ENCODE data around the gene SCAP. TPM values are rescaled to one million over a fixed set of nuclear protein-coding genes. Genes with fewer than 3 reads are reported as not detected.
A peak's percentile ranks its signal among the peaks of the same experiment; 100 is the strongest.

SCAP gene
- total RNA-seq, 1 donor from 2014 or later = 76.4 TPM

- H3K36me3 Mint-ChIP-seq (ENCODE audit: unreplicated experiment) = peaks cover 20% of the 10 kb centered on the region
- no peaks in the 10 kb centered on the region for H3K27me3 Mint-ChIP-seq (ENCODE audit: unreplicated experiment)
- H3K4me1 Mint-ChIP-seq (ENCODE audit: unreplicated experiment) = no peaks in the 10 kb centered on the region
- no peak overlapping the region for H3K4me3 Mint-ChIP-seq (ENCODE audit: unreplicated experiment)
- DNase-seq (ENCODE audit: extremely low spot score, unreplicated experiment) = peak; percentile 49
- H3K9me3 Mint-ChIP-seq (ENCODE audit: unreplicated experiment) = no peaks in the 10 kb centered on the region
- H3K27ac Mint-ChIP-seq (ENCODE audit: unreplicated experiment) = no peak overlapping the region
- no peak for TF ChIP-seq CTCF (IDR thresholded peaks at IDR 0.05)
These were observed 47.9 kb downstream of the SCAP start for GRCh38 chr3:47427866-47428265.

GRCh38 chr3:47425959-47426358, 49.8 kb downstream of the SCAP start:
- no peak for TF ChIP-seq CTCF (IDR thresholded peaks at IDR 0.05)
- no peaks in the 10 kb centered on the region for H3K9me3 Mint-ChIP-seq (ENCODE audit: unreplicated experiment)
- no peak for DNase-seq (ENCODE audit: extremely low spot score, unreplicated experiment)
- H3K4me3 Mint-ChIP-seq (ENCODE audit: unreplicated experiment) = no peak overlapping the region
- H3K27me3 Mint-ChIP-seq (ENCODE audit: unreplicated experiment) = no peaks in the 10 kb centered on the region
- peaks cover 13% of the 10 kb centered on the region for H3K36me3 Mint-ChIP-seq (ENCODE audit: unreplicated experiment)
- peaks cover 8% of the 10 kb centered on the region for H3K4me1 Mint-ChIP-seq (ENCODE audit: unreplicated experiment)
- no peak overlapping the region for H3K27ac Mint-ChIP-seq (ENCODE audit: unreplicated experiment)

DNA sequence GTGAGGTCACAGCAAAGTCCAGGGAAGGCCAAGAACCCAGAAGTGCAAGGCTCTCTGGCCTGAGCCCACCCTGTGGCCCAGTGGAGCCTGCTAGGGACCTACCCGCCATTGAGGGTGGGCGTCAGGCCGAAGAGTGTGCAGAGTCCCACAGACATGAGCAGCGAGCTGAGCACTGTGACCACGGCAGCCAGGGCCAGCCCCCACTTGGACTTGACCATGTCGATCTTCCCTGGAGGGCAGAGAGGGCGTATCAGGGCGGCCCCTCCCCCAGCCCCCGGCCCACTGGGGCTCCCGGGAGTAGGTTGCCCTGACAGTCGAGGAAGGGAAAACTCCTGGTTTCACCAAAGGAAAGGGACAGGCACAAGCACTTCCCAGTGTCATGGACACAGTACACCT, 50.4 kb downstream of the SCAP start:
- no peaks in the 10 kb centered on the region for H3K9me3 Mint-ChIP-seq (ENCODE audit: unreplicated experiment)
- H3K4me1 Mint-ChIP-seq (ENCODE audit: unreplicated experiment) = peaks cover 8% of the 10 kb centered on the region
- no peak for TF ChIP-seq CTCF (IDR thresholded peaks at IDR 0.05)
- no peak for DNase-seq (ENCODE audit: extremely low spot score, unreplicated experiment)
- no peak overlapping the region for H3K4me3 Mint-ChIP-seq (ENCODE audit: unreplicated experiment)
- H3K27me3 Mint-ChIP-seq (ENCODE audit: unreplicated experiment) = no peaks in the 10 kb centered on the region
- H3K36me3 Mint-ChIP-seq (ENCODE audit: unreplicated experiment) = peaks cover 14% of the 10 kb centered on the region
- H3K27ac Mint-ChIP-seq (ENCODE audit: unreplicated experiment) = no peak overlapping the region

DNA sequence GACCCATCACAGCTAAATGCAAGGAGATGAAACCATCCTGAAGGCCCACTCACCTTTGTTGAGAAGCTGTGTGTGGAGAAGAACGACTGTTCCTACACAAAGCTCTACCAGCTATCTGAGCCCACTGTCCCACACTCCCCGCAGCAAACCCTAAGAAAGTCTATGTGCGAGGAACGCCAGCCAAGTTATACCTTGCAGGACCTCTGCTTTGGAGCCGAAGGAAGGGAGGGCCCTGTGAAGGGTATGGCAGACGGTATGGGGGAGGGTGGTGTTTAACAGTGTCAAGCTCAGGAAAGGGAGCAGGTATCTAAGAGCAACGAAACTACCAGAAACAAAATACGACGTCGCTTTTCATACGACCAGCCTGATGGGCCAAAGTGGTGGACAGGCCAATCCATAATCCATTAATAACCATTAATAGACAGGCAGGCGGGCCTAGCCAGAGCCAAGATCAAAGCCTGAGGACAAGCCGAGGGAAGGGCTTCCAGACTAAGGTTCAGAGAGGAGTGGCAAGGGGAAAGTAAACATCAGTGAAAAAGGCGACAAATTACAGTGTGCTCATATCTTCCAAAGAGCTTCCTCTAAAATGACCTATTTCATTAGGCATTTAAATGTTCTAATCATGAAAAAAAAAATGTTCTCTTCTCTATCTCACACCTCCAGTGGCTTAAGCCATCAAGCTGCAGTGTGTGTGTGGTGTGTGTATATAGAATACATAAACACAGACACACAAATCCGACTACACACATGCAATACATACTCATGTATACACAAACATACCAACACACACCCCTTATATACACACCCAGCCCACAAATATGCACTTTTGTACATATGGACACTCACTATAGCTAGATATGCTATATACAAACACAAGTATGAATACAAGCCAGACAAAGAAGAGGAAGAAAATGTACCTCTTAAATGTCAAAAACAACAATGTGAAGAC, 51.0 kb downstream of the SCAP start:
- H3K4me3 Mint-ChIP-seq (ENCODE audit: unreplicated experiment) = no peak overlapping the region
- H3K4me1 Mint-ChIP-seq (ENCODE audit: unreplicated experiment) = peaks cover 8% of the 10 kb centered on the region
- no peaks in the 10 kb centered on the region for H3K9me3 Mint-ChIP-seq (ENCODE audit: unreplicated experiment)
- peaks cover 14% of the 10 kb centered on the region for H3K36me3 Mint-ChIP-seq (ENCODE audit: unreplicated experiment)
- DNase-seq (ENCODE audit: extremely low spot score, unreplicated experiment) = no peak
- H3K27ac Mint-ChIP-seq (ENCODE audit: unreplicated experiment) = no peak overlapping the region
- TF ChIP-seq CTCF (IDR thresholded peaks at IDR 0.05) = no peak
- H3K27me3 Mint-ChIP-seq (ENCODE audit: unreplicated experiment) = no peaks in the 10 kb centered on the region

- no peak for DNase-seq (ENCODE audit: extremely low spot score, unreplicated experiment)
- Mint-ChIP-seq H3K27me3 (ENCODE audit: unreplicated experiment) (no peaks in the 10 kb centered on the region), H3K27ac (ENCODE audit: unreplicated experiment) (no peak overlapping the region), H3K9me3 (ENCODE audit: unreplicated experiment) (no peaks in the 10 kb centered on the region), H3K4me1 (ENCODE audit: unreplicated experiment) (peaks cover 8% of the 10 kb centered on the region), H3K4me3 (ENCODE audit: unreplicated experiment) (no peak overlapping the region), H3K36me3 (ENCODE audit: unreplicated experiment) (peaks cover 11% of the 10 kb centered on the region)
- TF ChIP-seq CTCF (IDR thresholded peaks at IDR 0.05) = no peak
These were observed 52.1 kb downstream of the SCAP start for GRCh38 chr3:47423548-47424145.

Data from osteocyte (in vitro differentiated cells).